Measurements from ENCODE around the gene GAB4.

The GAB4 gene

GRCh38 chr22:16956290-16956689, 51.7 kb downstream of the GAB4 start:
- in situ Hi-C loops (cut with MboI; ENCODE audit: low pct_unique_long_range_greater_than_20kb, low sequenced_read_pairs, unreplicated experiment), result no loop called here
- no peak for DNase-seq (ENCODE audit: low spot score)
- TF ChIP-seq, protein P1, sequence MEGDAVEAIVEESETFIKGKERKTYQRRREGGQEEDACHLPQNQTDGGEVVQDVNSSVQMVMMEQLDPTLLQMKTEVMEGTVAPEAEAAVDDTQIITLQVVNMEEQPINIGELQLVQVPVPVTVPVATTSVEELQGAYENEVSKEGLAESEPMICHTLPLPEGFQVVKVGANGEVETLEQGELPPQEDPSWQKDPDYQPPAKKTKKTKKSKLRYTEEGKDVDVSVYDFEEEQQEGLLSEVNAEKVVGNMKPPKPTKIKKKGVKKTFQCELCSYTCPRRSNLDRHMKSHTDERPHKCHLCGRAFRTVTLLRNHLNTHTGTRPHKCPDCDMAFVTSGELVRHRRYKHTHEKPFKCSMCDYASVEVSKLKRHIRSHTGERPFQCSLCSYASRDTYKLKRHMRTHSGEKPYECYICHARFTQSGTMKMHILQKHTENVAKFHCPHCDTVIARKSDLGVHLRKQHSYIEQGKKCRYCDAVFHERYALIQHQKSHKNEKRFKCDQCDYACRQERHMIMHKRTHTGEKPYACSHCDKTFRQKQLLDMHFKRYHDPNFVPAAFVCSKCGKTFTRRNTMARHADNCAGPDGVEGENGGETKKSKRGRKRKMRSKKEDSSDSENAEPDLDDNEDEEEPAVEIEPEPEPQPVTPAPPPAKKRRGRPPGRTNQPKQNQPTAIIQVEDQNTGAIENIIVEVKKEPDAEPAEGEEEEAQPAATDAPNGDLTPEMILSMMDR (IDR thresholded peaks at IDR 0.05; ENCODE audit: extremely low read depth, insufficient read depth, missing control alignments), result no peak

- in situ Hi-C loops (cut with MboI; ENCODE audit: low pct_unique_long_range_greater_than_20kb, low sequenced_read_pairs, unreplicated experiment), result no loop called here
- TF ChIP-seq, protein P1 (IDR thresholded peaks at IDR 0.05; ENCODE audit: extremely low read depth, insufficient read depth, missing control alignments), result no peak
- no peak for DNase-seq (ENCODE audit: low spot score)
Measured at GRCh38 chr22:16955678-16956210, 52.3 kb downstream of the GAB4 start.

- no peak for DNase-seq (ENCODE audit: low spot score)
- TF ChIP-seq, protein P1 (IDR thresholded peaks at IDR 0.05; ENCODE audit: extremely low read depth, insufficient read depth, missing control alignments), result no peak
- in situ Hi-C loops (cut with MboI; ENCODE audit: low pct_unique_long_range_greater_than_20kb, low sequenced_read_pairs, unreplicated experiment), result no loop called here
Measured at GRCh38 chr22:16955081-16955480, 52.9 kb downstream of the GAB4 start.

GRCh38 chr22:16954060-16954403, 54.0 kb downstream of the GAB4 start:
- in situ Hi-C loops (cut with MboI; ENCODE audit: low pct_unique_long_range_greater_than_20kb, low sequenced_read_pairs, unreplicated experiment), result no loop called here
- TF ChIP-seq, protein P1 (IDR thresholded peaks at IDR 0.05; ENCODE audit: extremely low read depth, insufficient read depth, missing control alignments), result no peak
- no peak for DNase-seq (ENCODE audit: low spot score)

GRCh38 chr22:16953206-16954059, 54.6 kb downstream of the GAB4 start:
- in situ Hi-C loops (cut with MboI; ENCODE audit: low pct_unique_long_range_greater_than_20kb, low sequenced_read_pairs, unreplicated experiment), result no loop called here
- no peak for DNase-seq (ENCODE audit: low spot score)
- TF ChIP-seq, protein P1 (IDR thresholded peaks at IDR 0.05; ENCODE audit: extremely low read depth, insufficient read depth, missing control alignments), result no peak

- in situ Hi-C loops (cut with MboI; ENCODE audit: low pct_unique_long_range_greater_than_20kb, low sequenced_read_pairs, unreplicated experiment), result no loop called here
- DNase-seq (ENCODE audit: low spot score), result no peak
Measured at GRCh38 chr22:16949561-16949960, 58.5 kb downstream of the GAB4 start.

More at GRCh38 chr22:16949561-16949960, 58.5 kb downstream of the GAB4 start:
- TF ChIP-seq, protein P1 (IDR thresholded peaks at IDR 0.05; ENCODE audit: extremely low read depth, insufficient read depth, missing control alignments), result no peak
